Measurements from ENCODE around the gene KCNJ14.

Gene KCNJ14

GRCh38 chr19:48455171-48455907 is at the start of gene KCNJ14:
TSS of gene KCNJ14 (plus strand) at chr19:48455574. CDS start at chr19:48461725, 6,151 bp downstream.
- no peak for DNase-seq

GRCh38 chr19:48405850-48406249 is 49.5 kb upstream of the KCNJ14 start:
- DNase-seq = no peak

- peak; percentile 37 for DNase-seq
Measured at GRCh38 chr19:48413879-48414587, 41.3 kb upstream of the KCNJ14 start.

GRCh38 chr19:48415395-48415794 is 40.0 kb upstream of the KCNJ14 start:
- DNase-seq = no peak

- DNase-seq = no peak
Measured at GRCh38 chr19:48415806-48416221, 39.6 kb upstream of the KCNJ14 start.

GRCh38 chr19:48417421-48417820 is 38.0 kb upstream of the KCNJ14 start:
- DNase-seq = no peak

GRCh38 chr19:48418317-48419064 is 36.9 kb upstream of the KCNJ14 start:
- no peak for DNase-seq

- DNase-seq = no peak
Measured at GRCh38 chr19:48419158-48419920, 36.0 kb upstream of the KCNJ14 start.

- DNase-seq = no peak
Measured at GRCh38 chr19:48421548-48421947, 33.8 kb upstream of the KCNJ14 start.

GRCh38 chr19:48424694-48425219 is 30.6 kb upstream of the KCNJ14 start:
- DNase-seq = no peak

GRCh38 chr19:48428670-48429069 is 26.7 kb upstream of the KCNJ14 start:
- DNase-seq = no peak

GRCh38 chr19:48433337-48433736 is 22.0 kb upstream of the KCNJ14 start:
- no peak for DNase-seq

- no peak for DNase-seq
Measured at GRCh38 chr19:48436586-48436985, 18.8 kb upstream of the KCNJ14 start.

- no peak for DNase-seq
Measured at GRCh38 chr19:48441360-48442050, 13.9 kb upstream of the KCNJ14 start.

- peak; percentile 66 for DNase-seq
Measured at GRCh38 chr19:48442116-48443035, 13.0 kb upstream of the KCNJ14 start.

- DNase-seq = peak; percentile 7
Measured at GRCh38 chr19:48443256-48443655, 12.1 kb upstream of the KCNJ14 start.

- no peak for DNase-seq
Measured at GRCh38 chr19:48443731-48444128, 11.6 kb upstream of the KCNJ14 start.

- peak; percentile 61 for DNase-seq
Measured at GRCh38 chr19:48444129-48444935, 11.0 kb upstream of the KCNJ14 start.

- DNase-seq = peak; percentile 79
Measured at GRCh38 chr19:48444936-48445200, 10.5 kb upstream of the KCNJ14 start.

- DNase-seq = peak; percentile 95
Measured at GRCh38 chr19:48445256-48445605, 10.1 kb upstream of the KCNJ14 start.
